Upper lobe of left lung (tissue), 4 donors: ENCODE results near the gene C1QTNF12.

Experiments
- CTCF ChIP-seq, 6 experiments: fragments of 450-650 bp in 4 of 6; fragments of 200-600 bp in 2 of 6; sonication (generic) in 2 of 6; IDR thresholded peaks; one replicate each; pipeline ENCODE4 v1.5.1; 2016 to 2019; ENCODE audit warnings: antibody characterized with exemption in 6 of 6
- POLR2A ChIP-seq, 4 donors: fragments of 450-650 bp; IDR thresholded peaks; one replicate each; pipeline ENCODE4 v1.5.1; 2016 to 2017; ENCODE audit warnings: antibody characterized with exemption in 4 of 4, mild to moderate bottlenecking in 2 of 4

GRCh38 chr1:1245178-1245816, 1.2 kb downstream of the C1QTNF12 start:
- no peak for TF ChIP-seq CTCF (IDR thresholded peaks at IDR 0.05)
- TF ChIP-seq POLR2A (IDR thresholded peaks at IDR 0.05) = no peak
